ENCODE data around the gene CDC37. TPM values are rescaled to one million over a fixed set of nuclear protein-coding genes. Genes with fewer than 3 reads are reported as not detected.
"Not testable (repeated sequence)": the region's sequence is repeated elsewhere in the genome, so short reads cannot be mapped to it uniquely, and the experiment has no call there.

The CDC37 gene
- total RNA-seq, 4 donors from 2014 or later, result 133 to 189 (median 163) TPM

DNA sequence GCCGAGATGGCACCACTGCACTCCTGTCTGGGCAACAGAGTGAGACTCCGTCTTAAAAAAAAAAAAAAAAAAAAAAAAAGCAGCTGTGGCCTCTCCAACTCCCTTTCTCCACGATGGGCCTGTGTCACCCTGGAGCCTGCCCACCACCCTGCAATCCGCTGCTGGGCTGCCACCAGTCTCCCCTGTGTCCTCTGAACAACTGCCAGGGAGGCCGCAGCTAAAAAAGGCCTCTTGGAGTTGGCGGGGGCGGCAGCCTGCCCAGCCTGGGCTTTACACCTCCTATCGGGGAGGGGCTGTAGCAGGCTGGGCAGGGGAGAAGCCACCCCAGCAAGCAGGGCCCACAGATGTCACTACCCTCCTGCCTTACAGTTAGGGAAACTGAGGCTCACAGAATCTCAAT is 3.5 kb downstream of the CDC37 start:
- Histone ChIP-seq H3K27ac (peak overlapping the region; percentile 87 to 98 (median 90)), H3K4me1 (peaks cover 47 to 50% of the 10 kb centered on the region in 2 donors), H3K36me3 (peaks cover 0 to 12% of the 10 kb centered on the region in 2 donors), H3K4me3 (peak overlapping the region in 2 of 4 donors; percentile 15 to 30), H3K27me3 (peaks cover 6 to 7% (median 6%) of the 10 kb centered on the region in 3 donors), H3K9me3 (no peaks in the 10 kb centered on the region)
- DNase-seq, result peak; percentile 52 to 86
- in situ Hi-C loops (cut with MboI; ENCODE audit: low sequenced_read_pairs in 4 of 4), result loop anchor here (10.0 to 25.0 kb wide), 3 partner anchors 162 to 463 kb away; partner anchors contain the start of genes OLFM2 (in 3 of the 4), ANGPTL6 (in 1 of the 4), CDKN2D (in 1 of the 4) and KRI1 (in 1 of the 4)
- ATAC-seq, result peak; percentile 10 to 28
- intact Hi-C loops (cut with DNase I; ENCODE audit: low total_unique reads), result loop anchor here (5.0 to 10.0 kb wide), 4 partner anchors 102 to 975 kb away; partner anchors contain the start of genes EIF3G, ILF3, KEAP1 and SWSAP1
- TF ChIP-seq CTCF (IDR thresholded peaks at IDR 0.05 in 4 of 5, conservative IDR thresholded peaks at IDR 0.05 in 1 of 5) (no peak), POLR2A (IDR thresholded peaks at IDR 0.05) (peak; percentile 22 to 40)

- not testable (repeated sequence) for H3K27me3 ChIP-seq, ATAC-seq, H3K9me3 ChIP-seq, H3K4me3 ChIP-seq, DNase-seq
- H3K27ac ChIP-seq, result peak overlapping the region; percentile 87 to 98 (median 90)
- intact Hi-C loops (cut with DNase I; ENCODE audit: low total_unique reads), result loop anchor here (10.0 kb wide), 1 partner anchor 975 kb away; the partner anchor contains the start of gene SWSAP1
- H3K4me1 ChIP-seq, result peaks cover 44 to 45% of the 10 kb centered on the region in 2 donors
- peaks cover 0 to 17% of the 10 kb centered on the region in 2 donors for H3K36me3 ChIP-seq
- in situ Hi-C loops (cut with MboI; ENCODE audit: low sequenced_read_pairs in 4 of 4), result loop anchor here in 3 of 4 donors (10.0 to 25.0 kb wide), 2 partner anchors 295 to 462 kb away; partner anchors contain the start of genes OLFM2 (in 3 of the 3), ANGPTL6 (in 1 of the 3) and PPAN (in 1 of the 3)
Measured at GRCh38 chr19:10399340-10399739, 4.0 kb downstream of the CDC37 start.

DNA sequence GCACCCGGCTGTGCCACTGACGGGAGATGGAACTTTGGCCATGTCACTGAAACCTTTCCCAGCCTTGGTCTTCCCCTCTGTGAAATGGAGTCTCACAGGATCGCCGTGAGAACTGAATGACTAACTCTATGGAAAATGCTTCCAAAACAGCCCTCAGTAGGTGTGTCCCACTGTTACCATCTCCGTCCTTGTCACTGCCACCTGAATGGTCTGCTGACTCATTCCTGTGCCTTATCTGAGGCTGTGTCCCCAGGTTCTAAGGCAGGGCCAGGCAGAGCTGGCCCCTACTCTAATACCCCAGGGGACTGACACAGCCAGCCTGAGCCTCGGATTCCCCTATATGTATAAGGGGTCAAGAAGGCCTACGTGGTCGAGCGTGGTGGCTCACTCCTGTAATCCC is 4.5 kb downstream of the CDC37 start:
- intact Hi-C loops (cut with DNase I; ENCODE audit: low total_unique reads), result loop anchor here (10.0 kb wide), 1 partner anchor 976 kb away; the partner anchor contains the start of gene SWSAP1

GRCh38 chr19:10395917-10396316 is 7.4 kb downstream of the CDC37 start:
- in situ Hi-C loops (cut with MboI; ENCODE audit: low sequenced_read_pairs in 4 of 4), result loop anchor here in 3 of 4 donors (10.0 to 25.0 kb wide), 2 partner anchors 291 to 459 kb away; partner anchors contain the start of genes OLFM2 (in 3 of the 3), ANGPTL6 (in 1 of the 3) and PPAN (in 1 of the 3)
- intact Hi-C loops (cut with DNase I; ENCODE audit: low total_unique reads), result loop anchor here (10.0 kb wide), 1 partner anchor 979 kb away; the partner anchor contains the start of gene SWSAP1

More for the DNA sequence above, 4.5 kb downstream of the CDC37 start:
- H3K4me3 ChIP-seq, result no peak overlapping the region
- TF ChIP-seq CTCF (IDR thresholded peaks at IDR 0.05 in 4 of 5, conservative IDR thresholded peaks at IDR 0.05 in 1 of 5) (no peak), POLR2A (IDR thresholded peaks at IDR 0.05) (no peak)
- ATAC-seq, result no peak
- DNase-seq, result no peak
- in situ Hi-C loops (cut with MboI; ENCODE audit: low sequenced_read_pairs in 4 of 4), result loop anchor here in 3 of 4 donors (10.0 to 25.0 kb wide), 2 partner anchors 294 to 462 kb away; partner anchors contain the start of genes OLFM2 (in 3 of the 3), ANGPTL6 (in 1 of the 3) and PPAN (in 1 of the 3)
- peak overlapping the region; percentile 87 to 98 (median 90) for H3K27ac ChIP-seq
- no peaks in the 10 kb centered on the region for H3K9me3 ChIP-seq
- H3K4me1 ChIP-seq, result peaks cover 42 to 43% of the 10 kb centered on the region in 2 donors
- H3K27me3 ChIP-seq, result no peaks in the 10 kb centered on the region
- peaks cover 0 to 22% of the 10 kb centered on the region in 2 donors for H3K36me3 ChIP-seq

More at GRCh38 chr19:10395917-10396316, 7.4 kb downstream of the CDC37 start:
- H3K27ac ChIP-seq, result no peak overlapping the region
- H3K4me3 ChIP-seq, result no peak overlapping the region
- peaks cover 0 to 50% of the 10 kb centered on the region in 2 donors for H3K36me3 ChIP-seq
- no peaks in the 10 kb centered on the region for H3K27me3 ChIP-seq
- peaks cover 23 to 27% of the 10 kb centered on the region in 2 donors for H3K4me1 ChIP-seq
- no peaks in the 10 kb centered on the region for H3K9me3 ChIP-seq
- ATAC-seq, result no peak
- TF ChIP-seq POLR2A (IDR thresholded peaks at IDR 0.05) (no peak), CTCF (IDR thresholded peaks at IDR 0.05 in 4 of 5, conservative IDR thresholded peaks at IDR 0.05 in 1 of 5) (no peak)
- no peak for DNase-seq
